Measurements from ENCODE around the gene RBP5. TPM values are rescaled to one million over a fixed set of nuclear protein-coding genes. Genes with fewer than 3 reads are reported as not detected.

RBP5 gene
- polyA plus RNA-seq, 1 experiment: 0.25 TPM

- Histone ChIP-seq H3K4me3 (ENCODE audit: low read depth, low read length) (no peak overlapping the region), H3K27ac (ENCODE audit: low read depth, low read length) (no peak overlapping the region), H3K9me3 (ENCODE audit: control insufficient read depth, insufficient read depth, low read length) (no peaks in the 10 kb centered on the region), H3K27me3 (ENCODE audit: control insufficient read depth, insufficient read depth, low read length) (peaks cover 15% of the 10 kb centered on the region)
- TF ChIP-seq, protein P1, sequence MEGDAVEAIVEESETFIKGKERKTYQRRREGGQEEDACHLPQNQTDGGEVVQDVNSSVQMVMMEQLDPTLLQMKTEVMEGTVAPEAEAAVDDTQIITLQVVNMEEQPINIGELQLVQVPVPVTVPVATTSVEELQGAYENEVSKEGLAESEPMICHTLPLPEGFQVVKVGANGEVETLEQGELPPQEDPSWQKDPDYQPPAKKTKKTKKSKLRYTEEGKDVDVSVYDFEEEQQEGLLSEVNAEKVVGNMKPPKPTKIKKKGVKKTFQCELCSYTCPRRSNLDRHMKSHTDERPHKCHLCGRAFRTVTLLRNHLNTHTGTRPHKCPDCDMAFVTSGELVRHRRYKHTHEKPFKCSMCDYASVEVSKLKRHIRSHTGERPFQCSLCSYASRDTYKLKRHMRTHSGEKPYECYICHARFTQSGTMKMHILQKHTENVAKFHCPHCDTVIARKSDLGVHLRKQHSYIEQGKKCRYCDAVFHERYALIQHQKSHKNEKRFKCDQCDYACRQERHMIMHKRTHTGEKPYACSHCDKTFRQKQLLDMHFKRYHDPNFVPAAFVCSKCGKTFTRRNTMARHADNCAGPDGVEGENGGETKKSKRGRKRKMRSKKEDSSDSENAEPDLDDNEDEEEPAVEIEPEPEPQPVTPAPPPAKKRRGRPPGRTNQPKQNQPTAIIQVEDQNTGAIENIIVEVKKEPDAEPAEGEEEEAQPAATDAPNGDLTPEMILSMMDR (IDR thresholded peaks at IDR 0.05; ENCODE audit: low read depth, low read length): no peak
- ChIA-PET CTCF (interaction anchor here (0.5 kb wide), 1 partner anchor 778 kb away, joined by 3 read pairs; no protein-coding TSS in a partner anchor), POLR2A (no interaction called here)
- no peak for DNase-seq (ENCODE audit: low read depth, low spot score)
These were observed 30.3 kb upstream of the RBP5 start for GRCh38 chr12:7158781-7159609.

- peaks cover 3% of the 10 kb centered on the region for H3K27me3 ChIP-seq (ENCODE audit: control insufficient read depth, insufficient read depth, low read length)
- H3K27ac ChIP-seq (ENCODE audit: low read depth, low read length): no peak overlapping the region
- TF ChIP-seq, protein P1 (IDR thresholded peaks at IDR 0.05; ENCODE audit: low read depth, low read length): no peak
- no peak for DNase-seq (ENCODE audit: low read depth, low spot score)
- no peak overlapping the region for H3K4me3 ChIP-seq (ENCODE audit: low read depth, low read length)
- no peaks in the 10 kb centered on the region for H3K9me3 ChIP-seq (ENCODE audit: control insufficient read depth, insufficient read depth, low read length)
- POLR2A ChIA-PET: no interaction called here
- CTCF ChIA-PET: interaction anchor here (1.7 kb wide), 1 partner anchor 12 kb away, joined by 3 read pairs; no protein-coding TSS in a partner anchor
These were observed 28.7 kb upstream of the RBP5 start for GRCh38 chr12:7157391-7157790.

DNA sequence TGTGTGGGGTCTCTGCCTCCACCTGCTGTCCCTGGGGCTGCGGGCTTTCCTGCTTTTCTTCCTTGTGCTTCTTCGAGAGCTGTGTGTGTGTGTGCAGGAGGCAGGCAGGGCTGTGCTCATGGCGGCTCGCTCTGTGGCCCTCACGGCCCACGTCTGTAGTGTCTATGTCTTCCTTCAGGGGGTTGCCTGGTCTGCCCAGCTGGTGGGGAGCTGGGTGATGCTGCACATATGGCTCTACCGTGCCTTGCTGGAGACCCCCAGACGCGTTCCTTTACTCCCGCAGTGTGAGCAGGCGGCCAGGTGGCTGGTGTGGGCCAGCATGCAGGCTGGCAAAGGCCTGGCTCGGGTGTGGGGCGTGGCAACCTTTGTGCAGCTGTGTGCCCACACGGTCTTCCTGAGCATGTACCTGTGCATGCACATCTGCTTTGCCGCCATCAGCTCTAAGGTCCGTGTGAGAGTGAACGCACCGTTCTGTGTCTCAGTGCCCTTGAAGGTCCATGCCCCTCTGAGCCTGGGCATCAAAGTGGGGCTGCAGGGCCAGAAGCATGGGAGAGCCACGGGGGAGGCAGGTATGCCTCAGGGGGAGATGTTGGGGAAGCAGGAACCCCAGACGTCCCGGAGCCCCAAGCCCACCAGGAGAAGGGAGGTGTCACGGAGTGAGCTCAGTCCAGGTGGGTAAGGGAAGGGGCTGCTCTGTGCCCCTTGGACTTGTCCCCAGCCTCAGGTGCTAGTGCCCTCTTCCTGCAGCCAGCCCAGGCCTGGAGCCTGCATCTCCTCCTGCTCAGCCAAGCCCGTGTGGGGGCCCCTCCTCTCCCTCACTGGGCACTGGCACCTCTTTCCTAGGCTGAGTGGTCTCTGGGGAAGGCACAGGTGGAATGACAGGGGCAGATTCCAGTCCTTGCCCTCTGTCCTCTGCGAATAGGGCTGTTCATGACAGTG, 27.8 kb upstream of the RBP5 start:
- peaks cover 2% of the 10 kb centered on the region for H3K27me3 ChIP-seq (ENCODE audit: control insufficient read depth, insufficient read depth, low read length)
- H3K27ac ChIP-seq (ENCODE audit: low read depth, low read length): no peak overlapping the region
- ChIA-PET POLR2A (no interaction called here), CTCF (interaction anchor here (1.7 to 2.5 kb wide), 2 partner anchors 12 to 15 kb away, joined by 3 to 11 read pairs; no protein-coding TSS in a partner anchor)
- TF ChIP-seq, protein P1 (IDR thresholded peaks at IDR 0.05; ENCODE audit: low read depth, low read length): no peak
- H3K4me3 ChIP-seq (ENCODE audit: low read depth, low read length): no peak overlapping the region
- no peaks in the 10 kb centered on the region for H3K9me3 ChIP-seq (ENCODE audit: control insufficient read depth, insufficient read depth, low read length)
- no peak for DNase-seq (ENCODE audit: low read depth, low spot score)

DNA sequence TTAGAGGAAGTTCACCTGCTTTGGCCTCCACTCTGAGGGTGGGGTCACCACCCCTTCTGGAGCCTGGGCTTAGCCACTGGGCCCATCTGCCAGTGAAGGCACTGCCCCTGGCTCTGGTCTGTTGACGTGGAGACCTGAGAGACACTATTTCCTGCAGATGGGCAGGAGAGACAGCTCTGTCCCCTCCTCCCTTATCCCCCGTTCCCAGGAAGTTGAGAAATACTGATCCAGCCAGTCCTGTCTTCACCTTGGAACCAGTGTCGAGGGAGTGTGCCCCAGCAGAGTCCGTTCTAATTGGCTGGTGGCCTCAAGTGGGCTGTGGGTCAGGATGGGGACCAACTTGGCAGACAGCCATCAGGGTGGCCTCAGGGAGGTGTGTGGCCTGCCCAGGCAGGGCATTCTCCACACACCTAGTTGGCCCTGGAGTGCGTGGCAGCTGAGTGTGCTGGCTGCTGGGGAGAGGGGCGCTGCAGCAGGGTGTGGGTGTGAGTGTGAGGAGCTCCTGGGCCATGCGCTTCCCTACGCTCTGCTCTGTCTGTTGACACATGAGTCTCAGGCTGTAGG, 26.9 kb upstream of the RBP5 start:
- no peak overlapping the region for H3K4me3 ChIP-seq (ENCODE audit: low read depth, low read length)
- ChIA-PET CTCF (interaction anchor here (1.3 to 3.6 kb wide), 4 partner anchors 9 to 42 kb away, joined by 3 to 33 read pairs (median 8); no protein-coding TSS in a partner anchor), POLR2A (interaction anchor here (0.5 kb wide), 1 partner anchor 781 kb away, joined by 3 read pairs; no protein-coding TSS in a partner anchor)
- TF ChIP-seq, protein P1 (IDR thresholded peaks at IDR 0.05; ENCODE audit: low read depth, low read length): no peak
- no peaks in the 10 kb centered on the region for H3K27me3 ChIP-seq (ENCODE audit: control insufficient read depth, insufficient read depth, low read length)
- no peak overlapping the region for H3K27ac ChIP-seq (ENCODE audit: low read depth, low read length)
- H3K9me3 ChIP-seq (ENCODE audit: control insufficient read depth, insufficient read depth, low read length): no peaks in the 10 kb centered on the region
- DNase-seq (ENCODE audit: low read depth, low spot score): no peak

Data from AG04450 (cell line).